ENCODE data around the gene ISYNA1.

ISYNA1 gene

DNA sequence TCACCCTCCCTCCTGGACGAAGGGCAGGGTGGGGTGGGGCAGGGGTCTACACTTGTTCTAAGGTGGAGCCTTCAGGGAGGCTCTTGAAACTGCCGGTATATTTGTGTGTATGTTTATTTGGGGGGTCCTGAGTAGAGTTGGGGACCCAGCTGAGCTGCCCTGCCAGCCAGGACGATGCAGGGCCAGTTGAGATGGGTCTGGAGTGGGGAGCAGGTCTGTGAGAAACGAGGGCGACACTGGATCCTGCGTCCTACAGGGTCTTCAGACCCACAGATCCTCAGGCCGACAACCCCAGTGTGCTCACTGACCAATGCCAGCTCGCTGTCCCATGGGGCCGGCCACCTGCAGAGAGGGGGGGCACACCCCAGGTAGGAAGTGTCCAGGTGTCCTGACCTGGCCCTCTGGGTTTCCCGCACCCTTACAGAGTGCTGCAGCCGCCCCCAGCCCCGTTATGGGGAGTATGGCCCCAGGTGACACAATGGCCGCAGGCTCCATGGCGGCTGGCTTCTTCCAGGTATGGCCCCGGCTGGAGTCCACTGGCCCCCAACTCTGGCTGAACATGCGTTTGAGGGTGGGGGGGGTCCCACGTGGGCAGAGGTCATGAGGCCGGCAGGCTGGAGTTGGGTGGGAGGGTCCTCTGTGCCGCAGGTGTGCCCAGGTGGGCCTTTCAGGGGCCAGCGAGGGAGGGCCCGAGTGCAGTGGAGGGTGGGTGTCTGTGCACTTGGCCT, 7.4 kb downstream of the ISYNA1 start:
- no peak for DNase-seq

DNA sequence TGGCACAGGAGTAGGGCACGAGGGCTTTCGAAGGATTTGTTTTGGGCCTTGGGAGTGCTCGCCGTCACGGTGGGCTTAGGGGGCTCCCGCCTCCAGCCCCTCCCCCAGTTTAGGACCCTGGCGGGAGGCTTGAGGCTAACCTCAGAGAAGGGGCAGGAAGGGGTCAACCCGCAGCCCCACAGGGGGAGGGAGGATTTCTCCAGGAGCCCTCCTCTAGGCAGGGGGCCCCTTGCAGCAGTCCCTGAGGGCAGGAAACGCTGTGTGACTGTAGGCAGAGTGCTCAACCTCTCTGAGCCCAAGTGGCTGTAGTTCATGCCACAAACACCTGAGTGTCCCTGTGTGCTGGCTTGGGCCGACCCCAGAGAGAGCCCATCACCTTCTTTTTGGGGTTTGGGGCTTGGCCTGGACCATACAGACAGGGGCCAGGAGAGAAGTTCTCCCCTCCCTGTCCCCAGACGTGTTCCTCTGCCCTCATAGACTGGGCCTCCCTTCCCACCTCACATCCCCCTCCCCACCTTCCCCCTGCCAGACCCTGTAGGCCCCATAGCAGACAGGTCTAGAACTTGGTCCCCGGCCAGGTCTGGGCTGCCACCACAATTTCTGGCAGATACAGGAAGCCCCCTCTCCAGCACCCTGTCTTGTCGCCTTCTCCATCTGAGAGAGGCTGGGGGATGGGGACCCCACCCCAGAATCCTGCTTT, 8.1 kb downstream of the ISYNA1 start:
- no peak for DNase-seq

DNA sequence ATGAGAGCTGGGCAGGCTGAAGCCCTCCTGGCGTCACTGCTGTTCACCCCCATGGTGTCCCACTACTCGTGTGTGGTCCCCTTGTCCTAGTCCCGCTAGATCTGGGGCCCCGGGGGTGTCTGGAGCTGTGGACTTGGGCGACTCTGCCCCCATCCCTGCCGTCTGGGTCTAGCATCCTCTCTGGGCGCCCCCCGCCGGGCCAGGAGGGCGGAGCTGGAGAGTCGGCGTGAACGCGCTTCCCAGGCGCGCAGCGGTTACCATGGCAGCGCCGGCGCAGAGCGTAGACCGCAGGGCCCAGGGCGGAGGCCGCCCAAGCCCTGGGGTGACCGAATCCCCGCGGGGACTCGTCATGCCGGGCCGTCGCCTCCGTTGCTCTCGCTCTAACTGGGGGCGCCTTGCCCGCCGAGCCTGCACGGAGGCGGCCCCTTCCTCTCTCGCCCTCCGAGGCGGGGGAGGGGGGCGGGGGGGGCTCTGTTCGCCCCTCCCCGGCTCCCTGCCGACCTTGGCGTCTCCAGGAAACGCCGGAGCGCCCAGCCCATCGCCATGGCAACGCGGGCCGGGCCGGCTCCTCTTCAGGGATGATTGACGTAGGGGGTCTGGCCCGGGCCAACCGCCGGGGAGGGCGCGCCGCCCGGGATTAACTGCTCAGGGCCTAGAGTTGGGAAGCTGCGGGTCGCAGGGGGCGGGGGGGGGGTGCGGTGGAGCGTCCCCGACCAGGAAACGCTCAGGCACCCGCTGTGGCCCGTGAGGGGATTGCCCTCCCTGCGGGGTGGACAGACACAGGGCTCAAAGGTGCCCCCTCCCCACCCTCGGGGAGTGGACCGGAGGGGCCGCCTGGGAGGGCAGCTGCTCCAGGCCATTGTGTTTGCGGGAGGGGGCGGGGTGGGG, 8.9 kb downstream of the ISYNA1 start:
- peak; percentile 74 to 78 for DNase-seq

DNA sequence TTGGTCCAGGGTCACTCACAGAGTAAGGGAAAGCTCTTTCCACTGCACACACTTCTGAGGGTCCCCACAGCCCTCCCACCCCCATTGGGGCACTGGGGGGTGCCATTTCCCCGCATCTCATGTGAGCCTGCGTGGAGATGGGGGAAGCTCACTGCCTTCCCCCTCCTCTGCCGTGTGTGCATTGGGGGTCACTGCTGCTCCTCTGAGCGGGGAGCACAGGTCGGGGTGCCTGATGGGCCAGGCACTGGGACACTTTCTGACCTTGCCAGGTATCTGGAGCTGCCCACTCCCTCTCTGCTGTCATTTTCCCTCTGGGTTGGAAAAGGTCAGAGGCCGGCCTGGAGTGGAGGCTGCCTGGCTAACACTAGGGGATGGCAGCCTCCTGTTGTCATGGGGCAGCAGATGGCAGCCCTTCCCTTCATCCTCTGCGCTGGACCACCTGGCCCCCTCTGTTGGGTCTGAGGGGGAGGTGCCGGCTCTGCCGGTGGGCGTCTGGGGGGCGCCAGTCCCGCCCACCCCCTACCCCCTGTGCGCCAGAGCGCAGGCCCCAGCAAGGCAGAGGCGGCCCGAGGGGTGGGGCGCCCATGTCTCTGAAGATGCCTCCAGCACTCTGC, 9.7 kb downstream of the ISYNA1 start:
- DNase-seq, result no peak

DNA sequence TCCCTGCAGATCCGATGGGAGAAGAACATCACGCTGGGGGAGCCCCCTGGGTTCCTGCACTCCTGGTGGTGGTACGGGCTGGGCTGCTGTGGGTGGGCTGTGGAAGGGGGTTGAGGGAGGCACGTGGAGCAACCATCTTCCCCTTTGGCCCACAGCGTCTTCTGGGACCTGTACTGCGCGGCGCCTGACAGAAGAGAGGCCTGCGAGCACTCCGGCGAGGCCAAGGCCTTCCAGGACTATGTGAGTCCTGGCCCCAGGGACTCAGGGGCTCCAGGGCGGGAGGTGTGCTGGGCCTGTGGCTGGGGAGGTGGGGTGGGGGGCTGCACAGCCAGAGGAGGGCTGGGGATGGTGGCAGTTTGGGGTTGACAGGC, 10.2 kb downstream of the ISYNA1 start:
- no peak for DNase-seq

- no peak for DNase-seq
These were observed 10.7 kb downstream of the ISYNA1 start for GRCh38 chr19:18427080-18427742.

DNA sequence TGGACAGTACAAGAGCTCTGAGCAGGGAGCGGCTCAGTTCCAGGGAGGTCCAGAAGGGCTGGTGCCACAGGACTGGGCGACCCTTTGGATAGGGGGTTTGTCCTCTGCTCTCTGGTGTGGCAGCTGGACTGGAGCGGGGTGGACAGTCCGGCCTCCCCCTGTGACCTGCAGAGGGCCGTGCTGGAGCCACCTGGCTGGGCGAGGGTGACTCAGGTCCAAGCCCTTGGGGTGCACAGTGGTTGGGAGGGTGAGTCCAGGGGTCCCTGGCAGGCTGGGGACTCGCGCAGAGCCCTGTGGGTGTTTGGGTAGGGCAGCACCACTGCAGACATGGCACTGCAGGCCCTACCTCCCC, 11.5 kb downstream of the ISYNA1 start:
- no peak for DNase-seq

DNA sequence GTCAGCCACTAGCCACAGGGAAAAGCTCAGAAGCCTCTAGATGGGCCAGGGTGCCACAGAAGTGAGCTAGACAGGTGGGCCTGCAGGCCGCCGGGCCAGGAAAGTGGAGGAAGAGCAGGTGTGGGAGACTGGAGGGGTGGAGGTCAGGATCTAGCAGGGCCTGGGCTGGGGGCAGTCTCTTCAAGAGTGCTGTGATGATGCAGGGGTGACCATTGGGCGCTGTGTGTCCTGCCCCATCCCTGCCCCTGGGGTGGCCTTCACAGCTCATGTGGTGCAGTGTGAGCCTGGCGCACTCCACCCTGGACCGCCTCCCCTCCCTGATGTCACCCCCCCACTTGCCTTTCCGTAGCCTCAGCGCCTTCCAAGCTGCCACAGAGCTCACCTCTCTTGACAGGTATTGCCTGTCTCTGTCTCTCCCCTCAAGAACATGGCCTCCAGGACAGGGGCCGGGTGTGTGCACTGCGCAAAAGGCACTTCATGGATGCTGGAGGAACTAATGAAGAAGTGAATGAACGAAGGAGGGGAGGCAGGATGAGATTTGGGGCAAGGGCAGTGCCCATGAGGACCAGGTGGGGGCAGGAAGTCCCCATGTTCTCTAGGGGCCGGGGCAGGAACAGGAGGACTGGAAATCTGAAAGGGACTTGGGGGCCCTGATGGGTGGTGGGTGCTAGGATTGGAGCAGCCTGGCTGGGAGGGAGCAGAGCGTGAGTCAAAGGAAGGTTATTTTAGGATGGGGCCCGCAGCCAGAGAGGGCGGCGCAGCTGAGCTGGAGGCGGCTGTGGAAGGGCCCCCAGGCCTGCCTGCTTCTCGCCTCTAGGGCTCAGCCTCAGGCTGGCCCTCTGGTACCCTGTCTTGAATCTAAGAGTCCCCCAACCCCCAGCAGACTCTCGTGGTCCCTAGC, 12.2 kb downstream of the ISYNA1 start:
- DNase-seq, result no peak

- no peak for DNase-seq
These were observed 12.9 kb downstream of the ISYNA1 start for GRCh38 chr19:18424890-18425514.

GRCh38 chr19:18424122-18424889, 13.6 kb downstream of the ISYNA1 start:
- no peak for DNase-seq

DNA sequence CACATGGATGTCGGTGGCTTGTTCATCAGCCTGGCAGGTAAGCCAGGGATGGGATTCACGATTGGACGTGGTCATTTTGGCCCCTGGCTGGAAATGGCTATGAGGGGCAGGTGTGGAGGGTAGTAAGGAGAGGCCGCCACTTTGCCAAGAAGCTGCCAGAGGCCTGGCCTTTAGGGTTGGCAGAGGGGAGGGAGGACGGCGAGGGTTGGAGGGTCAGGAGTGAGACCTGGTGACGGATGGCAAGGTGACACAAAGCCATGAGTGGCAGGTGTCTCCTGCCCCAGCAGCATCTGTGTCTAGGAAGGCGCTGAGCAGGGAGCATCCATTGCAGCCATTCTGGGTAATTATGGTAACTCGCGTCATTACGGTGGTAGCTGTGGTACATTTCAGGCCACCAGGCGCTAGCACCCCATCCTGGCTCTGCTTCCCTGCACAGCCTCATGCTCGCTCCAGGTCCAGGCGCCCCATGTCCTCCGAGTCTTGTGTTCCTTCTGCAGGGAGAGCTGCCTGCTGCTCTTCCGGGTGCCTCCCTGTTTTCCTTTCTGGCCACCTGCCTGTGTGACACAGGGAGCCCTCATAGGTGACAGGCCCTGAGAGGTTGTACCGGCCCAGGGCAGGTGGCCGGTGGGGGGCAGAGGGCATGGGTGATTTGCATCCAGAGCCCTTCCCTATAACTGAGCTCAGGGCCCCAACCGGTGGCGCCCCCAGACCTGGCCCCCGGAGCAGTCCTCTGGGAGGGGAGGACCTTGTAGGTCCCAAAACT, 14.5 kb downstream of the ISYNA1 start:
- no peak for DNase-seq

DNA sequence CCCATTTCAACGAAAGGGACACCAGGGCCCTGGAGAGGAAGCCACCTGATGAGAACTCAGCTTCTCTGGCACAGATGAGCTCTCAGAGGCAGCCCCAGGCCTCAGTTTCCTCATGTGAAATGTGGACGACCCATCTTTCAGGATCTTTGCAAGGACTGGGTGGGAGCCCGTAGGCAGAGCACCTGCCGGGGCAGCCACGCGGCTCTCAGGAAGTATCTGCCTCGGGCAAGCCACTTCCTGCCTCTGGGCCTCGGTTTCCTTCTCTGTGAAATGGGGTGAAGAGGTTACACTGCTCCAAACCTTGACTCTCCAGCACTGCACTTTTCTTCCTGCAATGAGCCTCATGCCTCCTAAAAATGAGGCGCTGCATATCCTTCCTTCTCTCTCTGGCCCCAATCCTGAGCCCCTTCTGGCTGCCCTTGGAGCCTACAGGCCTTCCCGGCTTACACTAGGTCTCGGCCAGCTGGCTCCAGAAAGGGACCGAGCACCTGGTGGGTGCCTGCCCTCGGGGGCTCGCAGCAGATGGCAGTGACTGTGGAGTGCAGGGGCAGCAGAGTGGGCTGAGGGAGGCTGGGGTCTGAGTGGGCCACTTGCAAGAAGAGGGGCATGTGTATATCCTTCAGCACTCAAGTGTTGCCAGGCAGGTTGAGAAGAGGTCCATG, 15.3 kb downstream of the ISYNA1 start:
- DNase-seq, result no peak

DNA sequence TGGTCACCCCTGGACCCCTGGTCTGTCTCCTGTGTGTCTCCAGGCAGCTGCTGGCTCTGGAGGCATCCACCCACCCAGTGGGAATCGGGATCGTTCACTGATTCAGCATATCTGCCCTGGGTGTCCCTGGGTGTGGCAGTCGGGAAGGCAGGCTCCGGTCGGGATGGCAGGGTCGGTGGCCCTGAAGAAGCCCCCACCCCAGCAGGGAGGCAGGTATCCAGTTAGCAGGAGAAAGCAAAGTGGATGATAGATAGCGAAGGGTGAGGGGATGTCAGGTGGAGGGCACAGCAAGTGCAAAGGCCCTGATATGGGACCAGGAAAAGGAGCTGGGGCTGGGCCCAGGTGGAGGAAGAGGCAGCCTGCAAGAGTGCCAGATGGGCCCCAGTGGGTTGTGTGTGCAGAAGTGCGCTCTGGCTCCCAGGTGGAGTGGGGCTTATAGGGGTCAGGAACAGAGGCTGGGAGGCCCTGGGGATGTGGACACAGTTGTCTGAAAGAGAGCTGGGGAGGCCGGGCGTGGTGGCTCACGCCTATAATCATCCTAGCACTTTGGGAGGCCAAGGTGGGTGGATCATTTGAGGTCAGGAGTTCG, 16.5 kb downstream of the ISYNA1 start:
- no peak for DNase-seq

- DNase-seq, result no peak
These were observed 17.0 kb downstream of the ISYNA1 start for GRCh38 chr19:18420930-18421329.

DNA sequence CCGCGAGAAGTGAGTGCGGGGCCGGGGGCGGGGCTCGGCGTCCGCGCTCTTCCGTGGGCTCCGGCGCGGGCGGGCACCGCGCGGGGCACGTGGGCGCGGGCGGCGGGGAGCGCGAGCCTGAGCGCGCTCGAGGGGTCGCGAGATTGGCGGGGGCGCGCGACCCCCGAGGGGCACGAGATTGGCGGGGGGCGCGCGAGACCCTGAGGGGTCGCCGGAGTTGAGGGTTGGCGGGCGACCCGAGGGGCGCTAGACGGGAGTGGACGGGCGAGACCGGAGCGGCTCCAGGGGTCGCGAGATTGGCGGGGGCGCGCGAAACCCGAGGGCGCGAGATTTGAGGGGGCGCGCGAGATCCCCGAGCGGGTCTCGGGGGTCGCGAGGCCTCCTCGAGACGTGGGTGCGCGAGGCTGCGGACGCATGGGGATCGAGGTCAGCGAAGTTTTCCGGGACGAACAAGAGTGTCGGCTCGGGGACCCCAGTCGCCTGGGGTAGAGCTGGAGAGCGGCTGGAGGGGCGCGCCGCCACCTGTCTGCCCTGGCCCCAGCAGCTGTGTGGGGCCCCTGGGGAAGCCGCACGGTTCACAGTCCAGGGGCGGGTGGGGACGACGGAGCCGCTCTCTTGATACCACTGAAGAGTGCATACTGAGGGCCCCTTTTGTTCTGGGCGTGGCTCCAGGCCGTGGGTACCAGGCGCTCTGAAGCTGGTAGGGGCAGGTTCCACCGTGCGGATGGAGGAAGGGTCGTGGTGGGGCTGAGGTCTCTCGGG, 18.1 kb downstream of the ISYNA1 start:
- DNase-seq, result peak; percentile 61 to 66

DNA sequence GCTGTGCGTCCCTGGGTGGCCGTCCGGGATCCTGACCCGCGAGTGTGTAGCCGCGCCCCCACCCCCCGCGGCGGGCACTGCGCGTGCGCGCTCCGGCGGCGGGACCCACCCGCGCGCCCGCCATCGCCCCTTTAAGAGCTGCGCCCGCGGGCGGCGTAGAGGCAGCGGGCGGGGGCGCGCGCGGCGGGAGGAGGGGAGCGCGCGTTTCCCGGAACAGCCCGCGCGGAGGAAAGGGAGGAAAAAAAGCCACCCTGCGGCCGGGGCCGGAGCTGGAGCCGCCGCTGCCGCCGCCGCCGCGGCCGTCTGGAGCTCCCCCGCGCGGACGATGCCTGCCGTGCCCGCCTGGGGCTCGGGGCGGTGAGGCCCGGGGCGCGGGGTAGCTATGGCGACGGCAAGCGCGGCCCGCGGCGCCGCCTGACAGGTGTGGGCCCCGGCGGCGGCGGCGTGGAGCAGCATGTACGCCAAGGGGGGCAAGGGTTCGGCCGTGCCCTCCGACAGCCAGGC, 18.7 kb downstream of the ISYNA1 start, which contains the start of gene SSBP4:
SSBP4 (plus strand) TSS at position 204 of the 504 bp plus-strand sequence; CDS start at position 455, 251 bp downstream.
- DNase-seq, result peak; percentile 68 to 72

DNA sequence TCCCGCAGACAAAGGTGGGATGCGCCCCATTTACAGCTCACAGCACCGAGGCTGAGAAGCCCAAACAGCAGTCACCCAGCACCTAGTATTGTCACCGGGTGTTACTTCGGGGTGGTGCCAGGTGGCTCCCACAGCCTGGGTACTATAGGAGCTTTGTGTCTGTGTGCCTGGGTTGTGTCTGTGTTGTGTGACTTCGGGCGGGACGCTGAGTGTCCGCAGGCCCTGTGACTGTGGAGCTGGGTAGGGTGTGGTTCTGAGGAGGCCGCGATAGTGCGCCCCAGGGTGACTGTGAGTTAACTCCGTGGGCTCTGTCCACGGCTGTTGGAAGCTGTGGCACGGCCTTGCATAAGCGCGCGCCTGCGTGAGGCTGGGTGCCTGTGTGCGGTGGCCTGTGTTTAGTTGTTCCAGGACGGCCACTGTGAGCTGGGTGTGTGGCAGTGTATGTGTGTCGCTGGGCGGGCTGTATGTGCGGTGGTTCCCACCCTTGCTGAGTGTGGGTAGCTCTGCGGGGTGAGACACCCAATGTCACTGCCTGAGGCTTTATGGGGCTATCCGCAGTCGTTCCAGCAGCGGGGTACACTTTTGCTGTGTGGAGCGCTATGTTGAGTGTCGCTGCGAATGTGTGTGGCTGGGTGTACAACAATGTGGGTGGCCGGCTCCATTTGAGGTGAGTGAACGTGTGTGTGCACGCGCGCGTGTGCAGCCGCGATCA, 19.3 kb downstream of the ISYNA1 start:
- DNase-seq, result peak in 1 of 2 experiments; percentile 50
